HG03457 (cell line): ENCODE results near the gene CYTH1.
A peak's percentile ranks its signal among the peaks of the same experiment; 100 is the strongest.

Experiments used
- ATAC-seq: cut with Tn5 transposase; IDR thresholded peaks from one replicate; pipeline ENCODE4 v1.9.1; 2021; ENCODE audit warnings: moderate number of reproducible peaks; ENCODE audit not compliant: unreplicated experiment

CYTH1 gene

DNA sequence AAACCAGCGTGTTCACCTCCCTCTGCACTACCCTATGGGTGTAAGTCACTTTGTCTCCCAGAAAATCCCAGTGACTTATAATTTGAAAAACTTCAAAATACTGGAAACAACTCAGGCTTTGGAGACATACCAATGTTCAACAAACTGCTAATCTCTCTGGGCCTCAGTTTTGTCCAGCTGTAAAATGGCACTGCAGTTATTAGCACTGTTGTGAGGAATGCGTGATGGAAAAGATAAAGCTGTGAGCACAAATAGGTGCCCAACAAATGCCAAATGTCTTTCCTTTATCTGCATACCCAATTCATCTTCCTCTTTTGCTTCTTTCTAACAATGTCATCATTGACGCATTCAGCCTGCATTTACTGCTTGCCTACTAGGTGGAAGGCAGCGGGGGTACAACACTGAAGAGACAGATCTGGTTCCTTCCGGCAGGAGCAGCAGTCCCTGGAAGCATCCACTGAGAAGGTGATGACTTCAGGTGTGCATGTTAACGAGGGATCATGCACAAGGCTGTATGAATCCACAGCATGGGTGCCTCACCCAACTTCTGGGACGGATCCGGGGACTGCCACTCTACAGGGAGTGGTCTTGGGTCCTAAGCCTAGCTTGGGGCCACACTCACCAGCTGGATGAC lies 63.4 kb downstream of the CYTH1 start:
- ATAC-seq, result no peak

DNA sequence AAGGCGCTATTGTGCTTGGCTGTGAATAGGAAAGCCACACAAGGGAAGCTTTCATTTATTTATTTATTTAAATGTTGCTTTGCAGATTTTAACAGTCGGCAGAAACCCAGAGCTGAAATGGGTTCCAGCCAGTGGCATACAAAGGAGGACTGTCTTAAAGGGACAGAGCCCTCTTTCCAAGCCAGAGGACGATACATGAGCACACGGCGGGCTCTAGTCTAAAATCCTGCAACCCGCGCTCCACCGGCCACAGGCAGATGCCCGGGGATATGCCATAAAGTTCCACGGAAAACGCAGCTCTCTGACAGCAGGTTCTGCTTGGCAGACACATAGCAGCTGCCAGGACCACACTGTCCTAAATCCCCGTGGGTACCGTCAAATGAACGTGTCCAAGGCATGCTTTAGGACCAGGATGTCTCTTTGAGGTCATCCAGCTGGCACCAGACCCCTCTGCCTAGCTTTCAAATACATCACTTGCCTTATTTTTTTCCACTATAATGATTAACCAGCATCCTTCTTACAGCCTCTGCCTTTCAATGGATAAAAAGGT lies 64.6 kb downstream of the CYTH1 start:
- ATAC-seq, result no peak

DNA sequence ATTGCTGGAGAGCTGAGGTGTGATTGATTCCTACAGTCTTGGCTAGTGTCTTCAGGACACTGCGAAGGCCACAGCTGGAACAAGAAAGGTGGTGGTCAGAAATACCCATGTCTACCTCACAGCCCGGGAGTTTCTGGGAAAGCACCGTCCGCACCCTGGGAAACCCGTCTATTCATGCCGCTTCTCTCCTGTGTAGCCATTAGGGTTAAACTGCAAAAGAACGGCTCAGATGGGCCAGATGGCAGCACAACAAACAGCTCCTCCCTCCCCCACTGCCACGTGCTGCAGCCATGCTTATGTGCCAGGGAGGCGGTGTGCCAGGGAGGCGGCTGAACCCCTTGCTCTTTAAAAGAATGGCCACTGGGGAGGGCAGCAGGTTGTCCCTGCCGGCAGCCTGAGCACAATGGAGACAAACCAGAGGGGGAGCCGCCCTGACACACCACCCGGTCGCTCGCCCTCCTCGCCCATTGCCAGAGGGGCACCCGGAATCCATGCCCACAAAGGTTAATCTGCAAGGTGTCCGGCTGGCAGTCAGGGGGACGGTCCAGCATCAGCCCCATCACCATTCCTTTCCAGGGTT lies 65.2 kb downstream of the CYTH1 start:
- no peak for ATAC-seq

DNA sequence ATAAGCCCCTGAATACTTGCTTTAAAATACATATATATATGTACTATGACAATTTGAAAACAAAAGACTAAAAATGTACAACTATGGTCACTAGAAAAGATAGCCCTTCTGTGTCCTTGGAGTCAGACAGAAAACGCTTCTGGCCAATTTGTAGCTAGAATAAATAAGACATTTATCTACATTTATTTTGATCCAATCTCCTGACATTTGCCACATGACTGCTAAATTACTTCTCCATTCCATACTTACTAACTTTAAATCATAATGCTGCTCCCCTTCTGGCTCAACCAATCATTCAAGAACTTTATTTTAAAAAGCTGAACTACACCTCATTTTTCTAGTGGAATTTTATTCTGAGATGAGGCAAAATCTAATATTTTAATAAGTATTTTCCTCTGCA lies 65.8 kb downstream of the CYTH1 start:
- ATAC-seq, result no peak

DNA sequence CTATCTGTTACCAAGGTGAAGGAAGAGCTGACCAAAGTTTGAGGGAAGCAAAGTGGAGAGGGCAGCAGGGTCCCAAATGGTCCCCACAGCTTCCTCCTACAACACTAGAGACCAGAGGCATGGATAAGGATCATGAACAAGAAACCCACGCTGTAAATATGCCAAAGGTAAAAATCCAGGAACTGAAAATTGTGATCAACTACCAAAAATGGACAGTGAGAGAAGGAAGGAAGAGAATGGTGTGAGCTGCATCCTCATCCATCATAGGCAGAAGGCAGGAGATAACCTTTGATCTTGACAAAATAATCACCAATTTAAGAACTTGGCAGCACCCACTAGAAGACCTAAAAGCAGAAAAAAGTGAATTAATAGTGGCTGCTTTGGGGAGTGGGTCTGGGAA lies 66.2 kb downstream of the CYTH1 start:
- no peak for ATAC-seq

DNA sequence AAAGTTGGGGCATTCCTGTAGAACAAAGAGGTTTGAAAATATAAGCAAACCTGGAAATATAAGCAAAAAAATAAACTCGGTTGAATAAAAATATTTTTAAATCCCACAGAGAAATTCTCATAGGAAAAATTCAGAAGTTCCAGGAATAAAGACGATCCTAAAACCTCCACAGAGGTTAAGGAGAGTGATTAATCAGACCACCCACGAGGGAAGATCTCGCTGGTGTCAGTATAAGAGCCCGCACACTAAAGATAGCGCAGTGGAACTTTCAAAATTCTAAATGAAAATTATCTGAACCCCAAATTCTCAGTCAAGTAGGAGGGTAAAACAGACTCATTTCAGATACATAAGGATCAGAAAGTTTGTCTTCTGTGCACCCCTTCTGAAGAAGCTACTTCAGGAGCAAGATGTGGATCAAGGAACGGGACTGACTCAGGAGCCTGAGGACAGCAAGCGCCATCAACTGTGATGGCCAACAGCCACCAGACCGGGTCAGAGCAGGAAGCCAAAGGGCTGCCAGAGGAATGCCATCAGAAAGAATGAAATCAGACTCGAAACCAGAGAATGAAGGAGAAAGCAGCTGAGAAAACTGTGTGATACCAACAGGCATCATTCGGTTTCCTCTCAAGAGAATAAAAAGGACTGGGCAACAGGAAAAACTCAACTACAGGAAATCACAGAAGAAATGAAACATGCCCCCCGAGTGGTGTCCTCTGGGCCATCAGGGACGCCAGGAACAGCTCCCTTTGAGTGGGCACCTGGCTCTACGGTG lies 66.9 kb downstream of the CYTH1 start:
- no peak for ATAC-seq

DNA sequence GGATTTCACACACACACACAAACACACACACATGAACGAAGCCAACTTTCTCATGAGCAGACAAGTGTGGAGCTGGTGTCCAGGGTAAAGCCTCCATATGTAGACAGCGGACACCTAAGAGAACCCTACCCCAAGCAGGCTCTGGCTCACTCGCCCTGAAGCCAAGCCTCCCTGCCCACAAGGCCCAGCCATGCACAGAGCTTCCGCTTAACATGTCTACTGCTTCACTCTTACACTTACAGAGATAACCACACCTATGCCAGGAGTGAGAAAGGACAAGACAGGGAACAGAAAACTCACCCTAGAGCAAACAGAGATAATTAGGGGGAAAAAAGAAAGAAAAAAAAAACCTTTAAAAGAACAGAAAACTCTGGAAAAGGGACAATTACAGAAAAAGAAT lies 67.5 kb downstream of the CYTH1 start:
- ATAC-seq, result no peak

DNA sequence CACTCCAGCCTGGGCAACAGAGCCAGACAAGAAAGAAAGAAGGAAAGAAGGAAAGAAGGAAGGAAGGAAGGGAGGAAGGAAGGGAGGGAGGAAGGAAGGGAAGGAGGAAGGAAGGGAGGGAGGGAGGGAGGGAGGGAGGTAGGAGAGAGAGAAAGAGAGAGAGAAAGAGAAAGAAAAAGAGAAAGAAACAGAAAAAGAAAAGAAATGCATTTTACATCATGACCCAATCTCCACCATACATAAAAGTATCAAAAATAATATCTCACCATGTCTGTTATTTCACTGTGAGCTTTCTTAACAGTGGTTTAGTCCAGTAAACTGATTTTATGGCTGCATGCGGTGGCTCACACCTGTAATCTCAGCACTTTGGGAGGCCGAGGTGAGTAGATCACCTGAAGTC lies 70.0 kb downstream of the CYTH1 start:
- no peak for ATAC-seq

DNA sequence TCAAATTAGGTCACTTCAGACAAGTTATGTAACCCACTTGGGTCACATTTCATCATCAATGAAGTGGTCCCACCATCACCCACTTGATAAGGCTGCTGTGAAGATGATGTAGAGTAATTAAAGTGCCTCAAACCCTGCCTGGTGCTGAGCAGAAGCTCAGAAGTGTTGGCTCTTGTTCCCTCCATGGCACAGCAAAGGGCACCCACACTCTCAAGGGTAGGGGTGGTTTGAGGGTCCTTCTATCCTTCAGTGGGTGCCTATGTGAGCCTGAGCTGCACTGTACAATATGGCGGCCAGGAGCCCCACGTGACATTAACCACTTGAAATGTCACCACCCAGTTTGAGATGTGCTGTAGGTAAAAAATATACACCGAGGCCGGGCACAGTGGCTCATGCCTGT lies 71.5 kb downstream of the CYTH1 start:
- ATAC-seq, result no peak

DNA sequence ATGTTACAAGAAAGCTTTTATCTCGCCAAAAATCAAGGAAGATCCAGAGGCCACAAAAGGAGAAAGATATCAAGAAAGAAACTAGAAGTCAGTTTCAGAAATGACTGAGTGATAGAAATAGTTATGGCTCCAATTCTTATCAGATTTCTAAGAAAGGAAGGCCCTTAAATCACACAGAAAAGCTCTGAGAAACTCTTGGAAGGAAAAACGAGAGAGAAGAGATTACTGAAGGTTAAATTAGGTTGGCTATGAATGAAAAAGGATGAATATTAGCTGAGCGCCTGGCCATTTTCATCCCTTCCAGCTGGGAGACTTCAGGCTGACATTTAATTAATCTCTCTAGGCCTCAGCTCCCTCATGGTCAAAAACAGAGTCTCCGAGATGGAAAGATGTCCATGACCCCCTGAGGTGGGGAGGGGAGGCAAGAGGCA lies 72.3 kb downstream of the CYTH1 start:
- ATAC-seq, result no peak

DNA sequence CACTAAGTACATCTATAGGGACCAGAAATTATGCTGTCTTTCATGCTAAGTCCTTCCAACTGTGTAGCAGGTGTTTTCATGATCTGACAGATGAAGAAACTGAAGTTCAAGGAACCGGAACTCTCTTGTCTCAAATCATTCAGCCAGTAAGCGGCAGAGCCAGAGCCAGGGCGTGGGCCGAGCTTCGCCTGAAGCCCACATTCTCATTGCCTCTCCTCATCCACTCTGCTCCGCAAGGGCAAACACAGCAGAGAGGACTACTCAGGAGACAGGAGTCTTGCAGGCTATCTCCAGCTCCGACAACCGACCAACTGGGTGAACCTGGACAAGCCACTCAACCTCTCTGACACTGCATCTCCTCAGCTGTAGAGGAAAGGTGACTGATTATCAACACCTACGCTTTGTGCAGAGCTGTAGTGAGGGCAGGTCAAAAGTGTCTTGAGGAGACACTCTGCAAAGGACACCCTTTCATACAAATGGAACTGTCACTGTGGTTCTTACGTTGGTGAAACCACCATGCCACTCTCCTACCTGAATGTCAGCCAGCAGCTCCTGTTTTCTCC lies 72.9 kb downstream of the CYTH1 start:
- ATAC-seq, result no peak

DNA sequence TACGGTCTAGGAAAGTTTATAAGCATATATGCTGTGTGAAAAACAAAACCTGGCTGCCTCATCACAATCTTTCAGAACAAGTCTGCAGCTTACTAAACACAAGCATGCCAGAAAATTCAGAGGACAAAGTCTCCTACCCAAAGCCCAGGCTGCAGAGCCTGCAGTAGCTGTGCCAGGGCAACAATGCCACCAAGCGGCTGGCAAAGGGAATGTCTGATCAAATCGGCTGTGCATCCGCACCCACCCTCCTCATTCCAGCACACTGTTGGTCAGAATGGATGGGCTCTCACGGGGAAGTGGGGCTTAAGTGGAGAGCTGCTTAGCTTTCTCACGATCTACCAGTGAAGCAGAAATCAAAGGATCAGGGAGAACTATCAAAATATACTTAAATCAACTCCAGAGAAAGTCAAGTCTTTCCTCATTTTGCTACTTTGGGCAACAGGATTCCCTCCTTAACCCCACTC lies 73.5 kb downstream of the CYTH1 start:
- no peak for ATAC-seq

DNA sequence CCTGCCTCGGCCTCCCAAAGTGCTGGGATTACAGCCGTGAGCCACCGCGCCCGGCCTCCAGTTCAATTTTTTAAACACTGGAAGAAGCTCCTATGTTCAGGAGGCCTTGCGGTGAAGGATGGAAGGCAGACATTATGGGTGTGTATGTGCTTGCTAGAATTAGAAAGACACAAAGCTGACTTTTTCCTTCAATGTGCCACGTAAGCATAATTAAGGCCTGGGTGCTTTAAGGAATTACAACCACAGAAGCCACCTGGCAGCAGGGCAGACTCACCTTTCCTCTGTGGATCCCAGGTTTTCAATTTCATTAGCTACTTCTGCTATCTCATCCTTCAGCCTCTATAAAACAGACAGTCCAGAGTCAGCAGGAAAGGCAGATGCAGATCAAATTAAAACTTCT lies 74.2 kb downstream of the CYTH1 start:
- no peak for ATAC-seq

DNA sequence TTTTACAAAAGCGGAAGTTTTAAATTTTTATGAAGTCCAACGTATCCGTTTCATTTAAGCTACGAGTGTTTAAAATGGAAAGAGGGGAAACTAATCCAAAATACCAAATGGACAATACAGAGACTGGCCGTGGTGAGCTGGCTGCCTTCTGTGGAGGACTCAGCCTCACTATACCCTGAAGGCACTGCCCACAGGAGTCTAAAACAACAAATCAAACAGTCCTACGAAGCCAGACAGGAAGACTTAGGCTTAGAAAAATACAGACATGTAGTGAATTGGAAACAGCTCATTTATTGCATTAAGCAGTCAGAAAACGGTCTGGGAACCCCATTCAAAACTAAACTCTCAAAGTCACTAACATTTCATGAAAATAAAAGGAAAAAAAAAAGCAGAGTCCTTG lies 75.1 kb downstream of the CYTH1 start:
- ATAC-seq, result no peak

DNA sequence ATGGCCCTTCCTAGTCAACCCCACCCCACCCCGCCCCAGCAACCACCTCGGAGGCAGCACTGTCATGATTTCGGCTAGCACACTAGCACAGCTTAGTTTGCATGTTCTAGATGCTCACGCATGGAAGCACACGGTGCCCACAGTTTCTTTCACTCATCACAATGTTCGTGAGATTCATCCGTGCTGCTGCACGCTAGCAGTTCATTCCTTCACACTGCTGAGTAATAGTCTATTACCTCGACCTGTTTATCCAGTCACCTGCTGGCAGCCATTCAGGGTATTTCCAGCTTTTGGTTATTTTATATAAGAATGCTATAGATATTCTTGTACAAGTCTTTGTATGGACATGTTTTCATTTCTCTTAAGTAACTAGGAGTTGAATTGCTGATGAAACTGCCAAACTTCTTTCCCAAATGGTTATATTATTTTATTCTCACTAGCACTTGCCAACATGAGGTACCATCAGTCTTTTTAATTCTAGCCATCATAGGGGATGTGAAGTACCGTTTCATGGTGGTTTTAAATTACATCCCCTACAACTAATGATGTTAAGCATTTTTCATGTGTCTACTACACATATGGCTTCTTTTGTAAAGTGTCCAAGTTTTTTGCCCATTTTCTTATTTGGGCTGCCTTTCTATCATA lies 75.7 kb downstream of the CYTH1 start:
- ATAC-seq, result peak; percentile 49

DNA sequence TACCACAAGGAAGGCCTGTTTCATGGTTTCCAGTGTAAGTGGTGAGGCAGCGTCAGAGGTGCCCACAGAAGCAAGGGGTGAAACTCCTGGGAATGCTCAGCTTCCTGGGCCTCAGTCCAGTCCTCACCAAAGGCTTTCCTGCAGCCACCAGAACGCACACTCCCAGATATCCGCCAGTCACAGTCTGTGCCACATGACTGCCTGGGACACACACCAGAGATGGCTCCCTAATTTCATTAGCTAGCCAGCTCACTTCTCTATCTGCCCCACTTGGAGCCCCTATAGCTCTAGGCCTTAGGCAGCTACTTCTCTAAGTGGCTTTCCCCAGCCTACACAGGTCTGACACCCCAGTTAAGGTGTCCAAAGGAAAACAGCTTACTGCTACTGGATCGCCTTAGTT lies 77.0 kb downstream of the CYTH1 start:
- no peak for ATAC-seq

DNA sequence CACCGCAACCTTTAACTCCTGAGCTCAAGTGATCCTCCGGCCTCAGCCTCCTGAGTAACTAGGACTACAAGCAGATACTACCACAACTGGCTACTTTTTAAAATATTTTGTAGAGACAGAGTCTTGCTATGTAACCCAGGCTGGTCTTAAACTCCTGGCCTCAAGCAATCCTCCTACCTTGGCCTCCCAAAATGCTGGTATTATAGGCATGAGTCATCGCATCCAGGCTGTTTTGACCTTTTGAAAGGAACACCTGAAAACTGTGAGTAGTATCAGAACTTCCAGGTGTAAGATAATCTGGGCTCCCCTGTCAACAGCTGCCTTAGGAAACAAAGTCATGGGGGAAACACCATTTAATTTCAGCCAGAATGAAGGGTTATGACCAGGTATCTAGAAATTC lies 77.5 kb downstream of the CYTH1 start:
- ATAC-seq, result no peak

DNA sequence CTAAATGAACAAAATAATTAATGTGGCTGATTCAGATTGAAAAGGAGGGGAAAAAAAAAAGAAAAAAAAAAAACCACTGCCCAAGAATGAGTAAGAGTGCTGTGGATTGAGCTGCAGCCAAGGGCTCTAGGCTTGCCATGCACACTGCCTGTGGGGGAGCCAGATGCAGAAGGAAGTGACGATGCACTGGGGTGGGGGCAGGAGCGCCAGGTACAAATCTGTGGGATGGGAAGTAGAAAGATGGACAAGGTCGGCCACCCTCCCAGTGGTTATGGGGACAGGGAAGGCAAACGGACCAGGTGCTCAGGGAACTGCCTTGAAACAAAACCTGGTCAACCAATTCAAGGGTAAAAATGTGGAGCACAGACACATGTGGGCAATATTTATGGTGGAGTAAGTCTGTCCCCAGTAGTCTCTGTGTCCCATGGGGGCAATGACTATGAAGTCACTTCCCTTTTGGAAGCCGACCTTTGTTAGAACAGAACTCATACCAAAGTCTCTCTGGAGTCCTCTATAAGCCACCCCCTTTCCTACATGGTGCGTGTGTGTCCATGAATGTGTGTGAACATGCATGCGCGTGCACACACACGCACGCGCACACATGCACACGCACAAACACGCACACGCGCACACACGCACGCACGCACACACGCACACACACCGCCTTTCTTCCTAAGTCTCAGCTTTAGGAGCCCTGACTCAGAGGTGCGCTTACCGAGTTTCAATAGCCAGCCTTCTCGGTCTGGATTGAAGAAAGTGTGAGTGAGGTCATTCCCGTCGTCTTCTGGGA lies 84.3 kb downstream of the CYTH1 start:
- ATAC-seq, result no peak

DNA sequence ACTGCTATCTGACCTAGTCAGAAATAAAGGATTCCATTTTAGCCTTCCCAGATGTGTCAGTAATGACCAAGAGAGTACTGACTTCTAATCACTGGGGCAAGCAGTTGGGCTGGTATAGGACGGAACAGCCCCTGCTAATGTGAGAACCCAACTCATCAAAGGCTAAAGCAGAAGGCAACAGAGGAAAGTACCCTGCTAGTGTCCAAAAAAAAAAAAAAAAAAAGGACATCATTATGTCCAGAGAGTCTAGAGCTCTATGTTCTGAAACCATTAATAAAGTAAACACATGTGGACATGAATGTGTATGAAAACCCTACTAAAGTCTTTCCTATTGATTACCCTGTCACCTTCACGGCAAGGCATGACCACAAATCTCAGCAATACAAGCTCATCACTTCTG lies 85.0 kb downstream of the CYTH1 start:
- ATAC-seq, result no peak
